Measurements from ENCODE around the gene EEPD1. TPM values are rescaled to one million over a fixed set of nuclear protein-coding genes. Genes with fewer than 3 reads are reported as not detected.
A peak's percentile ranks its signal among the peaks of the same experiment; 100 is the strongest.

EEPD1 gene
- total RNA-seq, 1 experiment from 2014 or later, result 0.70 TPM

GRCh38 chr7:36278620-36279172 is 125.6 kb downstream of the EEPD1 start:
- H3K4me1 Mint-ChIP-seq (ENCODE audit: insufficient read depth, unreplicated experiment), result peaks cover 21% of the 10 kb centered on the region
- H3K27ac Mint-ChIP-seq (ENCODE audit: low read depth, unreplicated experiment), result no peak overlapping the region
- H3K27me3 Mint-ChIP-seq (ENCODE audit: insufficient read depth, unreplicated experiment), result no peaks in the 10 kb centered on the region
- DNase-seq (ENCODE audit: unreplicated experiment), result no peak
- H3K9me3 Mint-ChIP-seq (ENCODE audit: unreplicated experiment), result no peaks in the 10 kb centered on the region
- no peaks in the 10 kb centered on the region for H3K36me3 Mint-ChIP-seq (ENCODE audit: insufficient read depth, unreplicated experiment)
- ChIA-PET CTCF (no interaction called here), POLR2A (no interaction called here)
- no peak overlapping the region for H3K4me3 Mint-ChIP-seq (ENCODE audit: unreplicated experiment)
- no TSS peak for BruUV-seq (replicated peaks)
- intact Hi-C loops (cut with micrococcal nuclease), result no loop called here
- TF ChIP-seq CTCF (IDR thresholded peaks at IDR 0.05; ENCODE audit: unreplicated experiment), result no peak

GRCh38 chr7:36279200-36279925 is 126.3 kb downstream of the EEPD1 start:
- TF ChIP-seq CTCF (IDR thresholded peaks at IDR 0.05; ENCODE audit: unreplicated experiment), result no peak
- ChIA-PET CTCF (interaction anchor here (2.0 to 2.6 kb wide), 2 partner anchors 12 to 151 kb away, joined by 6 to 22 read pairs; no protein-coding TSS in a partner anchor), POLR2A (no interaction called here)
- intact Hi-C loops (cut with micrococcal nuclease), result no loop called here
- Mint-ChIP-seq H3K9me3 (ENCODE audit: unreplicated experiment) (no peaks in the 10 kb centered on the region), H3K27ac (ENCODE audit: low read depth, unreplicated experiment) (peak overlapping the region; percentile 28), H3K27me3 (ENCODE audit: insufficient read depth, unreplicated experiment) (no peaks in the 10 kb centered on the region), H3K36me3 (ENCODE audit: insufficient read depth, unreplicated experiment) (no peaks in the 10 kb centered on the region), H3K4me3 (ENCODE audit: unreplicated experiment) (no peak overlapping the region), H3K4me1 (ENCODE audit: insufficient read depth, unreplicated experiment) (peaks cover 21% of the 10 kb centered on the region)
- no TSS peak for BruUV-seq (replicated peaks)
- DNase-seq (ENCODE audit: unreplicated experiment), result no peak

GRCh38 chr7:36279926-36280315 is 126.9 kb downstream of the EEPD1 start:
- Mint-ChIP-seq H3K27ac (ENCODE audit: low read depth, unreplicated experiment) (peak overlapping the region; percentile 28), H3K9me3 (ENCODE audit: unreplicated experiment) (no peaks in the 10 kb centered on the region), H3K4me3 (ENCODE audit: unreplicated experiment) (no peak overlapping the region), H3K4me1 (ENCODE audit: insufficient read depth, unreplicated experiment) (peaks cover 21% of the 10 kb centered on the region), H3K36me3 (ENCODE audit: insufficient read depth, unreplicated experiment) (no peaks in the 10 kb centered on the region), H3K27me3 (ENCODE audit: insufficient read depth, unreplicated experiment) (no peaks in the 10 kb centered on the region)
- no peak for TF ChIP-seq CTCF (IDR thresholded peaks at IDR 0.05; ENCODE audit: unreplicated experiment)
- DNase-seq (ENCODE audit: unreplicated experiment), result no peak
- intact Hi-C loops (cut with micrococcal nuclease), result no loop called here
- BruUV-seq (replicated peaks), result no TSS peak
- CTCF ChIA-PET, result interaction anchor here (2.0 to 2.6 kb wide), 2 partner anchors 11 to 151 kb away, joined by 6 to 22 read pairs; no protein-coding TSS in a partner anchor
- POLR2A ChIA-PET, result interaction anchor here (0.8 kb wide), 1 partner anchor 10 kb away, joined by 4 read pairs; no protein-coding TSS in a partner anchor

Data from MCF 10A (cell line).